H9 (cell line): ENCODE data around the gene NCOA1. TPM values are rescaled to one million over a fixed set of nuclear protein-coding genes. Genes with fewer than 3 reads are reported as not detected.
A peak's percentile ranks its signal among the peaks of the same experiment; 100 is the strongest.

Experiments
- DNase-seq: peaks from one replicate; pipeline ENCODE4 v3.0.0-alpha.2; 2017
- H2AFZ ChIP-seq: one replicate; pipeline ENCODE4 v1.6.1; 2013; ENCODE audit warnings: mild to moderate bottlenecking, low read length, control low read depth, moderate library complexity
- H2AK5ac ChIP-seq: 2 replicates; pipeline ENCODE4 v1.6.1; 2013; ENCODE audit warnings: low read length, control low read depth, mixed read lengths; ENCODE audit not compliant: insufficient read length
- H2BK120ac ChIP-seq: one replicate; pipeline ENCODE4 v1.6.1; 2013; ENCODE audit warnings: low read depth, mild to moderate bottlenecking, low read length, control low read depth, inconsistent platforms; ENCODE audit not compliant: poor library complexity, severe bottlenecking
- H2BK12ac ChIP-seq: 2 replicates; pipeline ENCODE4 v1.6.1; 2013; ENCODE audit warnings: low read length, control low read depth, mixed read lengths, low read depth; ENCODE audit not compliant: insufficient read length
- H2BK15ac ChIP-seq: 2 replicates; pipeline ENCODE4 v1.6.1; 2013; ENCODE audit warnings: low read depth, low read length, control low read depth
- H2BK20ac ChIP-seq: one replicate; pipeline ENCODE4 v1.6.1; 2013; ENCODE audit warnings: low read depth, mild to moderate bottlenecking, low read length, control low read depth, inconsistent platforms; ENCODE audit not compliant: poor library complexity, severe bottlenecking
- H2BK5ac ChIP-seq: 2 replicates; pipeline ENCODE4 v1.6.1; 2013; ENCODE audit warnings: low read length, control low read depth, mixed read lengths; ENCODE audit not compliant: insufficient read length
- H3K14ac ChIP-seq: 2 replicates; pipeline ENCODE4 v1.6.1; 2013; ENCODE audit warnings: low read length, control low read depth; ENCODE audit not compliant: insufficient read depth
- H3K18ac ChIP-seq: 2 replicates; pipeline ENCODE4 v1.6.1; 2013; ENCODE audit warnings: low read depth, mild to moderate bottlenecking, mixed read lengths, low read length, control low read depth; ENCODE audit not compliant: insufficient read length
- H3K23ac ChIP-seq: 2 replicates; pipeline ENCODE4 v1.6.1; 2013; ENCODE audit warnings: low read length, control low read depth, mixed read lengths, low read depth; ENCODE audit not compliant: insufficient read length
- H3K23me2 ChIP-seq: 2 replicates; pipeline ENCODE4 v1.6.1; 2013; ENCODE audit warnings: low read depth, mild to moderate bottlenecking, mixed read lengths, low read length, control low read depth; ENCODE audit not compliant: insufficient read length, poor library complexity, severe bottlenecking
- H3K27ac ChIP-seq: 2 replicates; pipeline ENCODE4 v1.5.1; 2013; ENCODE audit warnings: low read length, control low read depth, mixed read lengths, low read depth; ENCODE audit not compliant: insufficient read length
- H3K27me3 ChIP-seq: 2 replicates; pipeline ENCODE4 v1.6.1; 2013; ENCODE audit warnings: low read length, control low read depth, inconsistent platforms; ENCODE audit not compliant: insufficient read depth
- H3K4ac ChIP-seq: 2 replicates; pipeline ENCODE4 v1.6.1; 2013; ENCODE audit warnings: low read depth, mild to moderate bottlenecking, control low read depth, inconsistent platforms, low read length, moderate library complexity
- H3K4me1 ChIP-seq: 2 replicates; pipeline ENCODE4 v1.6.1; 2013; ENCODE audit warnings: low read length, control low read depth, inconsistent platforms; ENCODE audit not compliant: insufficient read depth
- H3K4me2 ChIP-seq: 2 replicates; pipeline ENCODE4 v1.6.1; 2013; ENCODE audit warnings: low read length, control low read depth, mixed read lengths; ENCODE audit not compliant: insufficient read length, insufficient read depth
- H3K56ac ChIP-seq: 2 replicates; pipeline ENCODE4 v1.6.1; 2013; ENCODE audit warnings: low read depth, mild to moderate bottlenecking, mixed read lengths, low read length, control low read depth; ENCODE audit not compliant: insufficient read length
- H3K79me1 ChIP-seq: 2 replicates; pipeline ENCODE4 v1.6.1; 2013; ENCODE audit warnings: low read depth, mild to moderate bottlenecking, moderate library complexity, low read length, control low read depth, inconsistent platforms; ENCODE audit not compliant: insufficient read depth, poor library complexity, severe bottlenecking
- H3K79me2 ChIP-seq: 2 replicates; pipeline ENCODE4 v1.6.1; 2013; ENCODE audit warnings: low read length, control low read depth, inconsistent platforms; ENCODE audit not compliant: insufficient read depth
- H3K9ac ChIP-seq: 2 replicates; pipeline ENCODE4 v1.6.1; 2013; ENCODE audit warnings: low read length, control low read depth, mixed read lengths; ENCODE audit not compliant: insufficient read length; ENCODE audit errors: extremely low read depth
- H3K9me3 ChIP-seq: one replicate; pipeline ENCODE4 v1.6.1; 2013; ENCODE audit warnings: low read depth, low read length, inconsistent platforms; ENCODE audit not compliant: control insufficient read depth
- H3T11ph ChIP-seq: one replicate; pipeline ENCODE4 v1.6.1; 2013; ENCODE audit warnings: mild to moderate bottlenecking, low read length, control low read depth, inconsistent platforms
- H4K20me1 ChIP-seq: one replicate; pipeline ENCODE4 v1.6.1; 2013; ENCODE audit not compliant: control insufficient read depth, insufficient read length, insufficient read depth
- H4K5ac ChIP-seq: 2 replicates; pipeline ENCODE4 v1.6.1; 2013; ENCODE audit warnings: low read depth, mild to moderate bottlenecking, mixed read lengths, low read length, control low read depth; ENCODE audit not compliant: insufficient read length
- H4K8ac ChIP-seq: replicated peaks from 2 replicates; pipeline ENCODE4 v1.6.1; 2013; ENCODE audit warnings: low read length, control low read depth, mixed read lengths, low read depth; ENCODE audit not compliant: insufficient read length
- H4K91ac ChIP-seq: 2 replicates; pipeline ENCODE4 v1.6.1; 2013; ENCODE audit warnings: low read depth, mild to moderate bottlenecking, moderate library complexity, mixed read lengths, low read length, control low read depth; ENCODE audit not compliant: insufficient read length
- H3K27ac Mint-ChIP-seq, 3 experiments: 2 replicates in 2 of 3; 3 replicates in 1 of 3; pipeline ENCODE4 v1.8.0; 2020 to 2021; ENCODE audit warnings: mixed read lengths in 3 of 3, mild to moderate bottlenecking in 1 of 3, moderate library complexity in 1 of 3
- H3K27me3 Mint-ChIP-seq: 2 replicates; pipeline ENCODE4 v1.8.0; 2021; ENCODE audit warnings: low read depth, mild to moderate bottlenecking, moderate library complexity, mixed read lengths
- H3K36me3 Mint-ChIP-seq, 3 experiments: 2 replicates in 2 of 3; 3 replicates in 1 of 3; pipeline ENCODE4 v1.8.0; 2020 to 2021; ENCODE audit warnings: low read depth in 3 of 3, mixed read lengths in 3 of 3; ENCODE audit not compliant: insufficient read depth in 1 of 3
- H3K4me1 Mint-ChIP-seq, 2 experiments: 2 replicates each; pipeline ENCODE4 v1.8.0; 2020; ENCODE audit warnings: mixed read lengths in 2 of 2
- H3K4me3 Mint-ChIP-seq, 2 experiments: 2 replicates in 1 of 2; 3 replicates in 1 of 2; pipeline ENCODE4 v1.8.0; 2020 to 2021; ENCODE audit warnings: mild to moderate bottlenecking in 2 of 2, mixed read lengths in 2 of 2, moderate library complexity in 1 of 2
- H3K9me3 Mint-ChIP-seq, 2 experiments: 2 replicates in 1 of 2; 3 replicates in 1 of 2; pipeline ENCODE4 v1.8.0; 2020; ENCODE audit warnings: mild to moderate bottlenecking in 2 of 2, mixed read lengths in 2 of 2, moderate library complexity in 1 of 2
- CTCF ChIP-seq: fragments of 200-600 bp; sonication (generic); conservative IDR thresholded peaks from 3 replicates; pipeline ENCODE4 v1.8.0; 2021; ENCODE audit warnings: antibody characterized with exemption, mild to moderate bottlenecking
- WGBS: extraction: QIAGEN DNeasy Blood & Tissue Kit; methylation state at CpG from one replicate; pipeline ENCODE4 v1.1.7; 2013; ENCODE audit warnings: missing lambda C conversion rate, low lambda C conversion rate, mixed read lengths; ENCODE audit not compliant: insufficient read length; ENCODE audit errors: extremely low coverage; 5-methylcytosine and 5-hydroxymethylcytosine counted together
- total RNA-seq: library from RNA; stranded (reverse); gene quantifications from 2 replicates; pipeline ENCODE4 v1.2.1, GENCODE V29; 2021

Gene NCOA1
- total RNA-seq, 1 experiment from 2014 or later = 14.8 TPM

GRCh38 chr2:24791452-24791851 is 300.4 kb downstream of the NCOA1 start:
- no peak overlapping the region for H2BK120ac ChIP-seq
- H3K79me1 ChIP-seq = no peaks in the 10 kb centered on the region
- no peak overlapping the region; a peak in 1 of 5 replicates for H3K4me3 Mint-ChIP-seq
- no peak overlapping the region for H3K27ac ChIP-seq
- WGBS = no CpG with 5 or more reads among the region's 5 CpGs
- peaks cover 35 to 37% of the 10 kb centered on the region in 2 experiments for H3K4me1 Mint-ChIP-seq
- DNase-seq = no peak
- H4K8ac ChIP-seq = no peak overlapping the region
- no peak overlapping the region for H4K5ac ChIP-seq
- H2BK12ac ChIP-seq = no peak overlapping the region
- no peak overlapping the region for H3T11ph ChIP-seq
- H4K91ac ChIP-seq = no peak overlapping the region
- peaks cover 21% of the 10 kb centered on the region; the same call in 1 of the 2 replicates for H3K79me2 ChIP-seq
- no peak overlapping the region for H3K9ac ChIP-seq
- no peak overlapping the region for H2BK5ac ChIP-seq
- H2AK5ac ChIP-seq = no peak overlapping the region
- H3K9me3 Mint-ChIP-seq = no peaks in the 10 kb centered on the region
- H3K27me3 Mint-ChIP-seq = no peaks in the 10 kb centered on the region; the same call in 1 of the 2 replicates
- H3K4me2 ChIP-seq = no peak overlapping the region
- no peak overlapping the region for H3K4ac ChIP-seq
- TF ChIP-seq CTCF = no peak
- no peak overlapping the region for H3K56ac ChIP-seq
- H3K27me3 ChIP-seq = no peaks in the 10 kb centered on the region
- no peaks in the 10 kb centered on the region for H4K20me1 ChIP-seq
- no peak overlapping the region for H2BK15ac ChIP-seq
- no peak overlapping the region for H3K23ac ChIP-seq
- H3K18ac ChIP-seq = no peak overlapping the region
- H3K9me3 ChIP-seq = no peaks in the 10 kb centered on the region
- no peak overlapping the region for H2BK20ac ChIP-seq
- H3K23me2 ChIP-seq = peaks cover 13% of the 10 kb centered on the region
- peak overlapping the region in 1 of 3 experiments; percentile 28; a peak in 2 of 7 replicates for H3K27ac Mint-ChIP-seq
- no peaks in the 10 kb centered on the region for H3K4me1 ChIP-seq
- no peak overlapping the region for H3K14ac ChIP-seq
- H3K36me3 Mint-ChIP-seq = peaks cover 16 to 30% (median 29%) of the 10 kb centered on the region in 3 experiments; a peak in 6 of 7 replicates
- H2AFZ ChIP-seq = no peak overlapping the region
